ENCODE data around the gene TUBG2. TPM values are rescaled to one million over a fixed set of nuclear protein-coding genes. Genes with fewer than 3 reads are reported as not detected.

TUBG2 gene
- total RNA-seq, 2 donors from 2014 or later, result 36.8 to 57.7 TPM

GRCh38 chr17:42667088-42667951, 8.2 kb downstream of the TUBG2 start:
- 29% methylated on average over 7 of the region's 7 CpGs for WGBS
- intact Hi-C loops (cut with DNase I), result no loop called here
- Histone ChIP-seq H3K4me1 (replicated peaks) (peaks cover 21% of the 10 kb centered on the region), H3K27ac (peak overlapping the region; percentile 64 to 68), H3K4me3 (no peak overlapping the region), H3K27me3 (replicated peaks; ENCODE audit: insufficient read depth) (no peaks in the 10 kb centered on the region), H3K36me3 (peaks cover 0 to 12% of the 10 kb centered on the region in 2 donors), H3K9me3 (no peaks in the 10 kb centered on the region)
- peak; percentile 39 for DNase-seq (ENCODE audit: low spot score)
- no peak for TF ChIP-seq POLR2A (IDR thresholded peaks at IDR 0.05)
- no peak for TF ChIP-seq POLR2AphosphoS5 (IDR thresholded peaks at IDR 0.05)
- TF ChIP-seq, protein P1, sequence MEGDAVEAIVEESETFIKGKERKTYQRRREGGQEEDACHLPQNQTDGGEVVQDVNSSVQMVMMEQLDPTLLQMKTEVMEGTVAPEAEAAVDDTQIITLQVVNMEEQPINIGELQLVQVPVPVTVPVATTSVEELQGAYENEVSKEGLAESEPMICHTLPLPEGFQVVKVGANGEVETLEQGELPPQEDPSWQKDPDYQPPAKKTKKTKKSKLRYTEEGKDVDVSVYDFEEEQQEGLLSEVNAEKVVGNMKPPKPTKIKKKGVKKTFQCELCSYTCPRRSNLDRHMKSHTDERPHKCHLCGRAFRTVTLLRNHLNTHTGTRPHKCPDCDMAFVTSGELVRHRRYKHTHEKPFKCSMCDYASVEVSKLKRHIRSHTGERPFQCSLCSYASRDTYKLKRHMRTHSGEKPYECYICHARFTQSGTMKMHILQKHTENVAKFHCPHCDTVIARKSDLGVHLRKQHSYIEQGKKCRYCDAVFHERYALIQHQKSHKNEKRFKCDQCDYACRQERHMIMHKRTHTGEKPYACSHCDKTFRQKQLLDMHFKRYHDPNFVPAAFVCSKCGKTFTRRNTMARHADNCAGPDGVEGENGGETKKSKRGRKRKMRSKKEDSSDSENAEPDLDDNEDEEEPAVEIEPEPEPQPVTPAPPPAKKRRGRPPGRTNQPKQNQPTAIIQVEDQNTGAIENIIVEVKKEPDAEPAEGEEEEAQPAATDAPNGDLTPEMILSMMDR (IDR thresholded peaks at IDR 0.05), result no peak

- intact Hi-C loops (cut with DNase I), result no loop called here
- Histone ChIP-seq H3K27ac (peak overlapping the region; percentile 31 to 42), H3K4me1 (replicated peaks) (peaks cover 30% of the 10 kb centered on the region), H3K36me3 (peaks cover 0 to 12% of the 10 kb centered on the region in 2 donors), H3K4me3 (no peak overlapping the region), H3K27me3 (replicated peaks; ENCODE audit: insufficient read depth) (no peaks in the 10 kb centered on the region), H3K9me3 (no peaks in the 10 kb centered on the region)
- TF ChIP-seq POLR2AphosphoS5 (IDR thresholded peaks at IDR 0.05) (no peak), POLR2A (IDR thresholded peaks at IDR 0.05) (no peak)
- TF ChIP-seq, protein P1 (IDR thresholded peaks at IDR 0.05), result no peak
- DNase-seq (ENCODE audit: low spot score), result no peak
- 62% methylated on average over 12 of the region's 12 CpGs for WGBS
These were observed 10.6 kb downstream of the TUBG2 start for GRCh38 chr17:42669705-42669976.

- DNase-seq (ENCODE audit: low spot score), result no peak
- Histone ChIP-seq H3K36me3 (peaks cover 0 to 12% of the 10 kb centered on the region in 2 donors), H3K4me1 (replicated peaks) (peaks cover 30% of the 10 kb centered on the region), H3K27ac (peak overlapping the region; percentile 4 to 31), H3K4me3 (peak overlapping the region in 1 of 2 donors; percentile 0), H3K9me3 (no peaks in the 10 kb centered on the region), H3K27me3 (replicated peaks; ENCODE audit: insufficient read depth) (no peaks in the 10 kb centered on the region)
- TF ChIP-seq, protein P1 (IDR thresholded peaks at IDR 0.05), result no peak
- no peak for TF ChIP-seq POLR2AphosphoS5 (IDR thresholded peaks at IDR 0.05)
- 61% methylated on average over 54 of the region's 87 CpGs for WGBS
- intact Hi-C loops (cut with DNase I), result loop anchor here (10.0 kb wide), 1 partner anchor 245 kb away; the partner anchor contains the start of gene CAVIN1
These were observed 11.1 kb downstream of the TUBG2 start for GRCh38 chr17:42669977-42670788.

DNA sequence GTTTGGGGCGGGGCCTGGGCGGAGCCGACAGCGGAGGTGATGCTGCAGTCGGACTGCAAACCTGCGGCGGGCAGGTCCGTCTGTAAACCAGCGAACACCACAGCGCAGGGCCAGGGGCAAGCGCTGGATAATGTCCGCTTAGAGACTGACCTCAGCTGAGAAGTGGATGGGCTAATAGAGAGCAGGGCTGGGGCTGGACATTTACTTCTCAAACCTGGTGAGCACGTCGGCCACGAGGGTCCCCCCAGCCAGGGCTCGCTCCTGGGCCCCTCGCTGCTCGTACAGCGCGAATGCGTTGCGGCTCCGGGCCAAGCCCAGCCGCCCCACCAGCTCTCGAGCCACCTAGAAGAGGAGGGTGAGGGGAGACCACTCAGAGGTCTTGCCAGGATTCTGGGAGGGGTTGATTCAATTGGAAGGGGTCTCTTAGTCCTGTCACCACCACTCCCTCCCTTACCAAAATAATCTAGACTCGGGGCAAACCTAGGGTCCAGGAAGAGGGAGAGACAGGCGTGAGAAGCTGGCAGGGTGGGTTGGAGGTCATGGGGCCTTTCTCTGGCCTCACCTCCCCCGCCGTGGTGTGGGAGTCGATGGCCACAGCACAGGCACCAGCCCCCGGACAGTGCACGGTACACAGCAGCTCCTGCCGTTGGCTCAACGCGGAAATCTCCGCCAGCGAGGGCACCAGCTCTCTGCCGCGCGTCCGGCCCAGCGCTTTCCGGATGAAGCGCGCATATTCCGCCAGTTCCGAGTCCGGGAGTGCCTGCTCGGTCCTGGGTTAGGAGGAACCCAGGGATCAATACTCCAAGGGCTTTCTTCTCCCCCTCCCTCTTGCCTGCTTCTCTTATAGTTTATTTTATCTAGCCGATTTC, 11.9 kb downstream of the TUBG2 start:
- TF ChIP-seq, protein P1 (IDR thresholded peaks at IDR 0.05), result no peak
- no peak for TF ChIP-seq POLR2A (IDR thresholded peaks at IDR 0.05)
- TF ChIP-seq POLR2AphosphoS5 (IDR thresholded peaks at IDR 0.05), result no peak
- intact Hi-C loops (cut with DNase I), result loop anchor here (10.0 kb wide), 1 partner anchor 246 kb away; the partner anchor contains the start of gene CAVIN1
- H3K4me1 ChIP-seq (replicated peaks), result peaks cover 30% of the 10 kb centered on the region

More for the DNA sequence above, 11.9 kb downstream of the TUBG2 start:
- WGBS, result 58% methylated on average over 50 of the region's 50 CpGs
- Histone ChIP-seq H3K27me3 (replicated peaks; ENCODE audit: insufficient read depth) (no peaks in the 10 kb centered on the region), H3K27ac (peak overlapping the region; percentile 4 to 23), H3K9me3 (no peaks in the 10 kb centered on the region), H3K4me3 (no peak overlapping the region), H3K36me3 (peaks cover 0 to 12% of the 10 kb centered on the region in 2 donors)
- DNase-seq (ENCODE audit: low spot score), result no peak

All from prostate gland (tissue), 2 donors.